ENCODE measurements around the gene UNC79. TPM values are rescaled to one million over a fixed set of nuclear protein-coding genes. Genes with fewer than 3 reads are reported as not detected.

UNC79 gene
- total RNA-seq, 1 experiment from 2014 or later: not detected

- no peaks in the 10 kb centered on the region for H3K4me1 ChIP-seq (ENCODE audit: insufficient read depth, low read length)
- CTCF ChIA-PET: no interaction called here
- H3K9me2 ChIP-seq (replicated peaks; ENCODE audit: low read length): no peaks in the 10 kb centered on the region
- ATAC-seq (no peak), DNase-seq (no peak)
- no peaks in the 10 kb centered on the region for H3K9me3 ChIP-seq (ENCODE audit: low read length)
- H3K4me3 ChIP-seq (ENCODE audit: low read length): no peak overlapping the region
- BruUV-seq (replicated peaks): no TSS peak
- peaks cover 49% of the 10 kb centered on the region for H3K27me3 ChIP-seq (ENCODE audit: low read length)
- intact Hi-C loops (cut with micrococcal nuclease): no loop called here
- H4K20me1 ChIP-seq (ENCODE audit: low read length): no peaks in the 10 kb centered on the region
- H3F3A ChIP-seq (ENCODE audit: low read length, unreplicated experiment): no peaks in the 10 kb centered on the region
- H3K79me2 ChIP-seq (ENCODE audit: low read length): no peaks in the 10 kb centered on the region
- no peak overlapping the region for H2AFZ ChIP-seq (ENCODE audit: low read length)
- H3K4me2 ChIP-seq (ENCODE audit: low read length): no peak overlapping the region
- TF ChIP-seq CTCF (conservative IDR thresholded peaks at IDR 0.05; ENCODE audit: low read depth, low read length): no peak
- no peak for TF ChIP-seq EZH2phosphoT487 (IDR thresholded peaks at IDR 0.05; ENCODE audit: borderline replicate concordance, low read length)
- no peak for TF ChIP-seq EZH2 (IDR thresholded peaks at IDR 0.05; ENCODE audit: low read length, unreplicated experiment)
- H3K27ac ChIP-seq (ENCODE audit: low read length): no peak overlapping the region
- H3K9ac ChIP-seq (ENCODE audit: low read length): no peak overlapping the region
- no peaks in the 10 kb centered on the region for H3K36me3 ChIP-seq (ENCODE audit: low read depth, low read length)
- POLR2A ChIA-PET (ENCODE audit: unreplicated experiment): no interaction called here
Observed at GRCh38 chr14:93544212-93544611, 113.5 kb downstream of the UNC79 start.

- Histone ChIP-seq H3K36me3 (ENCODE audit: low read depth, low read length) (no peaks in the 10 kb centered on the region), H3K4me1 (ENCODE audit: insufficient read depth, low read length) (no peaks in the 10 kb centered on the region), H3K27ac (ENCODE audit: low read length) (no peak overlapping the region), H4K20me1 (ENCODE audit: low read length) (no peaks in the 10 kb centered on the region), H3K79me2 (ENCODE audit: low read length) (no peaks in the 10 kb centered on the region), H3K9me3 (ENCODE audit: low read length) (no peaks in the 10 kb centered on the region), H3K4me3 (ENCODE audit: low read length) (no peak overlapping the region), H3F3A (ENCODE audit: low read length, unreplicated experiment) (no peaks in the 10 kb centered on the region), H3K9me2 (replicated peaks; ENCODE audit: low read length) (no peaks in the 10 kb centered on the region), H2AFZ (ENCODE audit: low read length) (no peak overlapping the region), H3K27me3 (ENCODE audit: low read length) (peaks cover 33% of the 10 kb centered on the region), H3K9ac (ENCODE audit: low read length) (no peak overlapping the region), H3K4me2 (ENCODE audit: low read length) (no peak overlapping the region)
- no TSS peak for BruUV-seq (replicated peaks)
- POLR2A ChIA-PET (ENCODE audit: unreplicated experiment): interaction anchor here (0.7 kb wide), 1 partner anchor 354 kb away, joined by 8 read pairs; no protein-coding TSS in a partner anchor
- TF ChIP-seq CTCF (conservative IDR thresholded peaks at IDR 0.05; ENCODE audit: low read depth, low read length) (no peak), EZH2phosphoT487 (IDR thresholded peaks at IDR 0.05; ENCODE audit: borderline replicate concordance, low read length) (no peak), EZH2 (IDR thresholded peaks at IDR 0.05; ENCODE audit: low read length, unreplicated experiment) (no peak)
- intact Hi-C loops (cut with micrococcal nuclease): no loop called here
- CTCF ChIA-PET: no interaction called here
- ATAC-seq (no peak), DNase-seq (no peak)
Observed at GRCh38 chr14:93546642-93547041, 115.9 kb downstream of the UNC79 start.

- Histone ChIP-seq H3K9me3 (ENCODE audit: low read length) (no peaks in the 10 kb centered on the region), H3K4me2 (ENCODE audit: low read length) (no peak overlapping the region), H3K9me2 (replicated peaks; ENCODE audit: low read length) (no peaks in the 10 kb centered on the region), H3K4me3 (ENCODE audit: low read length) (no peak overlapping the region), H3K27me3 (ENCODE audit: low read length) (peaks cover 44% of the 10 kb centered on the region), H3K79me2 (ENCODE audit: low read length) (no peaks in the 10 kb centered on the region), H2AFZ (ENCODE audit: low read length) (no peak overlapping the region), H3K36me3 (ENCODE audit: low read depth, low read length) (no peaks in the 10 kb centered on the region), H3K27ac (ENCODE audit: low read length) (no peak overlapping the region), H3F3A (ENCODE audit: low read length, unreplicated experiment) (no peaks in the 10 kb centered on the region), H3K9ac (ENCODE audit: low read length) (no peak overlapping the region), H4K20me1 (ENCODE audit: low read length) (no peaks in the 10 kb centered on the region), H3K4me1 (ENCODE audit: insufficient read depth, low read length) (no peaks in the 10 kb centered on the region)
- DNase-seq (no peak), ATAC-seq (no peak)
- BruUV-seq (replicated peaks): no TSS peak
- CTCF ChIA-PET: no interaction called here
- POLR2A ChIA-PET (ENCODE audit: unreplicated experiment): no interaction called here
- TF ChIP-seq EZH2phosphoT487 (IDR thresholded peaks at IDR 0.05; ENCODE audit: borderline replicate concordance, low read length): no peak
- no peak for TF ChIP-seq EZH2 (IDR thresholded peaks at IDR 0.05; ENCODE audit: low read length, unreplicated experiment)
- no peak for TF ChIP-seq CTCF (conservative IDR thresholded peaks at IDR 0.05; ENCODE audit: low read depth, low read length)
- intact Hi-C loops (cut with micrococcal nuclease): no loop called here
Observed at GRCh38 chr14:93548102-93548843, 117.5 kb downstream of the UNC79 start.

All from PC-3 (cell line).